Heart left ventricle (tissue), 13 donors: Measurements from ENCODE around the gene LMAN2.

Experiments used
- CTCF ChIP-seq, 12 donors: fragments of 200-600 bp; sonication (generic) in 4 of 12; IDR thresholded peaks; one replicate each; pipeline versions ENCODE4 v1.5.0 to v1.8.0; 2018 to 2022; ENCODE audit warnings: antibody characterized with exemption in 12 of 12, mild to moderate bottlenecking in 5 of 12
- POLR2A ChIP-seq, 2 donors: fragments of 450-650 bp; IDR thresholded peaks; one replicate each; pipeline ENCODE4 v1.6.1; 2017; ENCODE audit warnings: antibody characterized with exemption in 2 of 2, mild to moderate bottlenecking in 2 of 2, moderate library complexity in 2 of 2
- donor health status: ischemic (EF 13 %, LVEDD 7.1; RV severe dilation, severe dysfunction).
- donor health status: DM: no; HTN: yes; CAD: no.
- donor health status: DM: no; HTN: no; CAD: no.
- donor health status: ischemic (EF 25% LVEDD 6.9; RV normal size, moderate dysfunction).
- donor health status: ischemic (EF 25% LVEDD 5.7; RV mildly dilated, moderate dysfunction).
- donor health status: ischemic (EF 35%, LVEDD 5.7; RV mildly dilated, moderate dysfunction).
- donor health status: nonischemic (EF 11% LVEDD 7.7; RV severe dilation, severe dysfunction).
- donor health status: DM: yes; HTN: yes; CAD: no.
- donor health status: PGD.
- donor health status: ischemic (EF 29% LVEDD 5.4; RV normal size, mild dysfunction).
- donor health status: nonischemic (EF 23%, LVEDD 6.1; RV moderate dilation, normal function).

GRCh38 chr5:177296581-177296980, 54.9 kb downstream of the LMAN2 start:
- TF ChIP-seq CTCF (IDR thresholded peaks at IDR 0.05) (no peak), POLR2A (IDR thresholded peaks at IDR 0.05) (no peak)
